Heart left ventricle (tissue), 16 donors: Measurements from ENCODE around the gene CHD3. TPM values are rescaled to one million over a fixed set of nuclear protein-coding genes. Genes with fewer than 3 reads are reported as not detected.

ENCODE experiments used
- ATAC-seq, 4 donors: fragments of 200-7000 bp; cut with Tn5 transposase; one replicate each; pipeline ENCODE4 v1.9.1; 2020 to 2022; ENCODE audit warnings: moderate library complexity in 4 of 4, mild to moderate bottlenecking in 3 of 4, moderate number of reproducible peaks in 1 of 4
- DNase-seq, 5 donors: peaks; one replicate each; pipeline ENCODE4 v3.0.0-alpha.2; 2020
- H3K27ac ChIP-seq, 12 donors: fragments of 200-600 bp; sonication (generic) in 4 of 12; one replicate each; pipeline versions ENCODE4 v1.5.0 to v1.8.0; 2016 to 2022; ENCODE audit warnings: mild to moderate bottlenecking in 2 of 12
- H3K27me3 ChIP-seq, 9 donors: fragments of 200-600 bp; sonication (generic) in 2 of 9; one replicate each; pipeline versions ENCODE4 v1.5.1 to v1.8.0; 2016 to 2022; ENCODE audit warnings: mild to moderate bottlenecking in 3 of 9
- H3K36me3 ChIP-seq, 9 donors: fragments of 200-600 bp; sonication (generic) in 2 of 9; one replicate each; pipeline versions ENCODE4 v1.5.0 to v1.8.0; 2018 to 2022; ENCODE audit warnings: mild to moderate bottlenecking in 2 of 9
- H3K4me1 ChIP-seq, 12 donors: fragments of 200-600 bp; sonication (generic) in 4 of 12; one replicate each; pipeline versions ENCODE4 v1.5.0 to v1.8.0; 2016 to 2022; ENCODE audit warnings: mild to moderate bottlenecking in 3 of 12
- H3K4me3 ChIP-seq, 12 donors: fragments of 200-600 bp; sonication (generic) in 4 of 12; one replicate each; pipeline versions ENCODE4 v1.5.0 to v1.8.0; 2017 to 2022; ENCODE audit warnings: mild to moderate bottlenecking in 9 of 12, moderate library complexity in 4 of 12
- H3K9me3 ChIP-seq, 12 donors: fragments of 200-600 bp; sonication (generic) in 4 of 12; one replicate each; pipeline versions ENCODE4 v1.5.0 to v1.8.0; 2016 to 2022; ENCODE audit warnings: mild to moderate bottlenecking in 1 of 12
- CTCF ChIP-seq, 12 donors: fragments of 200-600 bp; sonication (generic) in 4 of 12; IDR thresholded peaks; one replicate each; pipeline versions ENCODE4 v1.5.0 to v1.8.0; 2018 to 2022; ENCODE audit warnings: antibody characterized with exemption in 12 of 12, mild to moderate bottlenecking in 5 of 12
- POLR2A ChIP-seq, 2 donors: fragments of 450-650 bp; IDR thresholded peaks; one replicate each; pipeline ENCODE4 v1.6.1; 2017; ENCODE audit warnings: antibody characterized with exemption in 2 of 2, mild to moderate bottlenecking in 2 of 2, moderate library complexity in 2 of 2
- WGBS, 4 donors: extraction: QIAGEN DNeasy Blood & Tissue Kit in 2 of 4; methylation state at CpG; one replicate each; pipeline versions ENCODE4 v1.1.5 to v1.1.7; 2013 to 2018; 5-methylcytosine and 5-hydroxymethylcytosine counted together
- intact Hi-C, 10 donors: fragments of 100-400 bp; cut with DNase I; formaldehyde crosslinking; loops; one replicate each; pipeline versions ENCODE4 v1.11.1 to v1.14.2; 2022
- polyA plus RNA-seq, 2 donors: library from polyadenylated mRNA; stranded (reverse); fragments of 200-250 nt; gene quantifications; one replicate each; pipeline ENCODE4 v1.2.3, GENCODE V29; 2013
- total RNA-seq, 9 donors: library from RNA; depleted of rRNA in 2 of 9; stranded (reverse); fragments of >200 nt in 2 of 9; fragmentation: NEBNext Ultra II Directional in 3 of 9; extraction: Animal tissue kit (Norgen Biotek cat#: 25700) in 3 of 9; gene quantifications; one replicate each; pipeline versions ENCODE4 v1.1.0 to v1.2.4, GENCODE V29; 2016 to 2023
- donor health status: ischemic (EF 13 %, LVEDD 7.1; RV severe dilation, severe dysfunction).
- donor health status: healthy with polysubstance abuse.
- donor health status: DM: no; HTN: yes; CAD: no.
- donor health status: DM: no; HTN: no; CAD: no.
- donor health status: ischemic (EF 25% LVEDD 6.9; RV normal size, moderate dysfunction).
- donor health status: ischemic (EF 25% LVEDD 5.7; RV mildly dilated, moderate dysfunction).
- donor health status: healthy.
- donor health status: DM: yes; HTN: yes; CAD: no.
- donor health status: ischemic (EF 35%, LVEDD 5.7; RV mildly dilated, moderate dysfunction).
- donor health status: nonischemic (EF 11% LVEDD 7.7; RV severe dilation, severe dysfunction).
- donor health status: DM: yes; HTN: yes; CAD: no.
- donor health status: PGD.
- donor health status: ischemic (EF 29% LVEDD 5.4; RV normal size, mild dysfunction).
- donor health status: nonischemic (EF 23%, LVEDD 6.1; RV moderate dilation, normal function).

The CHD3 gene
- total and polyA plus RNA-seq, 11 donors, result 6.7 to 30.6 (median 14.3) TPM

DNA sequence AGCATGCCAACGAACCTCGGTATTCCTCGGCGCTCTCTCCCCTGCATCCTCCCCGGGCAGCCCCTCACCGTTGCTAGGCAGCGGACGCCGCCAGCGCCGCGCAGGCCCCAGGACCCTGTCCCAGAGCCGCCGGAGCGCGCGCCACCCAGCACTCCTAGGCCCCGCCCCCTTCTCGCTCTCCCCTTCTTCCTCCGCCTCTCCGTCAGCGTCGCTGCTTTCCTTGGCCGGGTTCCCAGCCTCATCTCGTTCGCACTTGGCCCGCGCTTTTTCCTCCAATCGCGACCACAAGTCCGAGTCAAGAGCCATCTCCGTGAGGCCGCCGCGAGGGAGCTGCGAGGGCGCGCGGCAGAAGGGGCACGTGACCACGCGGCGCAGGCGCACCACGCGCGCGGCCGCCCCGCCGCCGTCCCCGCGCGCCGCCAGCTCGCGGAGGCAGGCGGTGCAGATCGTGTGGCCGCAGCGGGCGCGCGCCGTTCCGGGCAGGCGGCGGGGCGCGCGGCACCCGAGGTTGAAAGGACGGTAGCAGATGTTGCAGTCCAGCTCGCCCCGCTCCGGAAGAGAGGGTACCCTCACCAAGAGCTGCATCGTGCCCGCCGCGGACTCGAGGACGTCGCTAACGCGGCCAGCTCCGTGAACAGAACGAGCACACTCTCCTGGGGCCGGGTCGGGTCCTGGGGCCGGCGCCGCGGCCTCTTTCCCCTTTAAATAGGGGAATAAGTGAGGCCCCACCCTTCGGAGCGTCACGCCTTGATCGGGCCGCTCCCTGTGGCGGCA lies 27.2 kb downstream of the CHD3 start, which contains the start of gene RNF227:
Gene RNF227 (minus strand): TSS at position 679 of the 774 bp plus-strand sequence. CDS start 94 bp downstream, at position 585.
- H3K27me3 ChIP-seq, result no peaks in the 10 kb centered on the region
- intact Hi-C loops, result loop anchor here in 4 of 10 donors (1.0 to 10.0 kb wide), 5 partner anchors 27 to 139 kb away; partner anchors contain the start of gene CHD3 (in 1 of the 4)
- WGBS, 4 donors, result 0 to 1% (median 1%) methylated on average over 46 to 100 of the region's 100 CpGs
- H3K27ac ChIP-seq, result peak within 1 kb of the TSS; percentile 85 to 98 (median 95)
- peak within 1 kb of the TSS; percentile 37 to 83 (median 63) for H3K4me3 ChIP-seq
- H3K9me3 ChIP-seq, result no peaks in the 10 kb centered on the region
- peaks cover 0 to 32% (median 25%) of the 10 kb centered on the region in 12 donors for H3K4me1 ChIP-seq
- H3K36me3 ChIP-seq, result peaks cover 0 to 14% (median 9%) of the 10 kb centered on the region in 9 donors
- ATAC-seq (peak; percentile 84 to 92 (median 90)), DNase-seq (peak; percentile 92 to 94 (median 92))
- TF ChIP-seq POLR2A (IDR thresholded peaks at IDR 0.05), result peak in 1 of 2 donors; percentile 30
- peak in 1 of 12 donors; percentile 13 for TF ChIP-seq CTCF (IDR thresholded peaks at IDR 0.05)

DNA sequence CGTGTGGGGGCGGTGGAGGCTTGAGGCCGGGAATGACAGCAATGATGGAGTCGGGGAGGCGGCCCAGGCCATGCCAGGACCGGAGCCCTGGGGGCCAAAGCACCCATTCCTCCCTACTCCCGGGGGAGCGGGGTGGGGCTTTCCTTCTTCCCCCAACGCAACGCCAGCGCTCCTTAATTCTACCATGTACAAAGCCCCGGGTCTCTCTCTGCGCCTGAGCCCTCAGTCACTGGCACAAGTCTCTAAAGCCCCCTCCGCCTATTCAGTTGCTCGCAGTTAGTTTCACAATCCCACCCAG lies 27.7 kb downstream of the CHD3 start:
- intact Hi-C loops, result loop anchor here in 1 of 10 donors (10.0 kb wide), 1 partner anchor 138 kb away; no protein-coding TSS in a partner anchor

DNA sequence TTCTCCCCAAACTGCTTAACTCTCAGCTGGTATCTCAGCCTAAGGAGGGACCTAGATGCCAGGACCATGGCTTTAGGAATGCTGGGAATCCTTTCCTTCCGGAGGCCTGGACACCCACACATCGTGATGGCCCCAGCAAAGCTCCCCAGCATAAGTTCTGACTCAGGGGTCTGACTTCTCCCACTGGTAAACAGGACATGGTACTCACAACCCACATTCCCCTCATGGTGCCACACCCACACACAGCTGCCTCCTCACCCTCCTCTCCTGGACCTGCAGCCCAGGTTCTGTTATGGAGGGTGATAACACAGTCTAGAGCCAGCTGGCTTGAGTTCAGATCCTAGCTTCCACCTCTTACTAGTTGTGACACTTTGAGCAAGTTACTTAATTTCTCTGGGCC lies 28.2 kb downstream of the CHD3 start:
- no peak for ATAC-seq
- H3K27ac ChIP-seq, result peak overlapping the region in 11 of 12 donors; percentile 89 to 98 (median 95)
- WGBS, 4 donors, result 50 to 62% (median 58%) methylated on average over 2 of the region's 2 CpGs
- intact Hi-C loops, result loop anchor here in 1 of 10 donors (10.0 kb wide), 1 partner anchor 138 kb away; no protein-coding TSS in a partner anchor
- H3K4me3 ChIP-seq, result peak overlapping the region in 8 of 12 donors; percentile 58 to 83 (median 68)
- no peaks in the 10 kb centered on the region for H3K9me3 ChIP-seq
- peaks cover 0 to 4% (median 0%) of the 10 kb centered on the region in 9 donors for H3K36me3 ChIP-seq
- no peaks in the 10 kb centered on the region for H3K27me3 ChIP-seq
- peaks cover 0 to 32% (median 25%) of the 10 kb centered on the region in 12 donors for H3K4me1 ChIP-seq
- no peak for TF ChIP-seq POLR2A (IDR thresholded peaks at IDR 0.05)
- TF ChIP-seq CTCF (IDR thresholded peaks at IDR 0.05), result no peak
- DNase-seq, result peak in 1 of 5 donors; percentile 5

More for the DNA sequence above, 27.7 kb downstream of the CHD3 start:
- peaks cover 0 to 9% (median 4%) of the 10 kb centered on the region in 9 donors for H3K36me3 ChIP-seq
- DNase-seq, result no peak
- 31 to 37% (median 34%) methylated on average over 11 to 15 of the region's 15 CpGs for WGBS, 4 donors
- no peaks in the 10 kb centered on the region for H3K9me3 ChIP-seq
- H3K27me3 ChIP-seq, result no peaks in the 10 kb centered on the region
- peaks cover 0 to 32% (median 25%) of the 10 kb centered on the region in 12 donors for H3K4me1 ChIP-seq
- ATAC-seq, result no peak
- H3K4me3 ChIP-seq, result peak overlapping the region; percentile 37 to 83 (median 63)
- TF ChIP-seq CTCF (IDR thresholded peaks at IDR 0.05) (no peak), POLR2A (IDR thresholded peaks at IDR 0.05) (no peak)
- H3K27ac ChIP-seq, result peak overlapping the region; percentile 85 to 98 (median 95)

DNA sequence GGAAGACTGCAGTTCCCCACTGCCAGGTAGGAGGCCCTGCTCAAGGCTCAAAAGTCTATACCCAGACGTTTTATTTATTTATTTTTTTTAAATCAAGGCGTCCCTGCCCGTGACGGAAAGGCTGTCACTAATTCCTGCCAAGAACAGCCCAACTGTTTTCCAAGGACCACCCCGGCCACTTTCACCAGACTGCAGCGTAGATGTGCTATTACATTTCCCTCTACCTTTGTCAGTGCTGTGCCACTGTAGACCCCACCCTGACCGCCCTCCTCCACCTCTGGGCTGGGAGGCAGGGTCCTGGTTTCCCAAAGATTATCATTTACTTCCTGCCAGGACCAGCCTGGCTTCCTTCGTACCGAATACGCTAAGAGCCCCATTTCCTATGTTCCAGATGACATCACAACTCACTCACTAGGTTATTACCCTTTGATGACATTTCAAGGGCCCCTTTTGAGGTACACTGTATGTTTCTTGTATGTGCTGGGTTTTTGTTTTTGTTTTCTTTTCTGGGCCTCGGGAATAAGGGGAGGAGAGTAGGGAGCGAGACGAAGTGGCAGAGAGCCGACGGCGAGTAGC lies 33.8 kb downstream of the CHD3 start:
- DNase-seq, result peak in 1 of 5 donors; percentile 21
- peak in 1 of 4 donors; percentile 42 for ATAC-seq

More for the DNA sequence above, 33.8 kb downstream of the CHD3 start:
- Histone ChIP-seq H3K9me3 (no peaks in the 10 kb centered on the region), H3K27me3 (no peaks in the 10 kb centered on the region), H3K36me3 (no peaks in the 10 kb centered on the region), H3K4me1 (peaks cover 0 to 15% (median 9%) of the 10 kb centered on the region in 12 donors), H3K27ac (peak overlapping the region; percentile 25 to 81 (median 70)), H3K4me3 (peak overlapping the region in 11 of 12 donors; percentile 9 to 61 (median 52))
- WGBS, 4 donors, result 25 to 34% (median 30%) methylated on average over 16 of the region's 16 CpGs
- intact Hi-C loops, result no loop called here
- TF ChIP-seq CTCF (IDR thresholded peaks at IDR 0.05), result no peak
- TF ChIP-seq POLR2A (IDR thresholded peaks at IDR 0.05), result no peak
